ENCODE measurements around the gene LRP11. TPM values are rescaled to one million over a fixed set of nuclear protein-coding genes. Genes with fewer than 3 reads are reported as not detected.

The LRP11 gene
- total and polyA plus RNA-seq, 2 of the 13 experiments (the other 11 are each of a cell fraction or from before 2014, with no cell fraction given) = 32.4 to 48.9 TPM

Other genes starting within 250 kb of the LRP11 start
- 25.3 and 31.2 TPM in 2 replicates for gene KATNA1, start 215.6 kb downstream of the LRP11 start, total RNA-seq (2016; rRNA removed; fragmentation: Illumina TruSeq; extraction: Trizol)
- gene KATNA1, start 215.6 kb downstream of the LRP11 start, polyA plus RNA-seq (2011; rRNA removed) = 11.4 and 14.8 TPM in 2 replicates
- 12.6 and 16.4 TPM in 2 replicates for gene LATS1, start 146.3 kb downstream of the LRP11 start, total RNA-seq (2016; rRNA removed; fragmentation: Illumina TruSeq; extraction: Trizol)
- gene LATS1, start 146.3 kb downstream of the LRP11 start, polyA plus RNA-seq (2011; rRNA removed) = 9.9 TPM in 2 replicates
- gene NUP43, start 117.8 kb downstream of the LRP11 start, total RNA-seq (2016; rRNA removed; fragmentation: Illumina TruSeq; extraction: Trizol) = 85.1 and 148 TPM in 2 replicates
- 33.0 and 38.9 TPM in 2 replicates for gene NUP43, start 117.8 kb downstream of the LRP11 start, polyA plus RNA-seq (2011; rRNA removed)
- 134 and 169 TPM in 2 replicates for gene PCMT1, start 114.6 kb downstream of the LRP11 start, total RNA-seq (2016; rRNA removed; fragmentation: Illumina TruSeq; extraction: Trizol)
- gene PCMT1, start 114.6 kb downstream of the LRP11 start, polyA plus RNA-seq (2011; rRNA removed) = 95.6 and 112 TPM in 2 replicates
- not detected in 2 replicates for gene RAET1E, start 33.8 kb upstream of the LRP11 start, total RNA-seq (2016; rRNA removed; fragmentation: Illumina TruSeq; extraction: Trizol)
- gene RAET1E, start 33.8 kb upstream of the LRP11 start, polyA plus RNA-seq (2011; rRNA removed) = not detected in 2 replicates
- not detected in 2 replicates for gene RAET1G, start 58.8 kb upstream of the LRP11 start, total RNA-seq (2016; rRNA removed; fragmentation: Illumina TruSeq; extraction: Trizol)
- not detected in 2 replicates for gene RAET1G, start 58.8 kb upstream of the LRP11 start, polyA plus RNA-seq (2011; rRNA removed)
- not detected in 2 replicates for gene ULBP2, start 77.7 kb upstream of the LRP11 start, total RNA-seq (2016; rRNA removed; fragmentation: Illumina TruSeq; extraction: Trizol)
- gene ULBP2, start 77.7 kb upstream of the LRP11 start, polyA plus RNA-seq (2011; rRNA removed) = not detected in 2 replicates
- gene ULBP1, start 99.6 kb upstream of the LRP11 start, total RNA-seq (2016; rRNA removed; fragmentation: Illumina TruSeq; extraction: Trizol) = 0.04 TPM in 1 of 2 replicates, not detected in the other
- gene ULBP1, start 99.6 kb upstream of the LRP11 start, polyA plus RNA-seq (2011; rRNA removed) = 0.08 and 0.09 TPM in 2 replicates
- not detected in 2 replicates for gene RAET1L, start 161.2 kb upstream of the LRP11 start, total RNA-seq (2016; rRNA removed; fragmentation: Illumina TruSeq; extraction: Trizol)
- gene RAET1L, start 161.2 kb upstream of the LRP11 start, polyA plus RNA-seq (2011; rRNA removed) = not detected in 2 replicates
- 0.42 and 0.56 TPM in 2 replicates for gene ULBP3, start 204.8 kb upstream of the LRP11 start, total RNA-seq (2016; rRNA removed; fragmentation: Illumina TruSeq; extraction: Trizol)
- 0.22 and 0.48 TPM in 2 replicates for gene ULBP3, start 204.8 kb upstream of the LRP11 start, polyA plus RNA-seq (2011; rRNA removed)